Endodermal cell (in vitro differentiated cells): ENCODE results near the gene PCGF3. TPM values are rescaled to one million over a fixed set of nuclear protein-coding genes. Genes with fewer than 3 reads are reported as not detected.

Source experiments
- DNase-seq: peaks from one replicate; pipeline ENCODE4 v3.0.0-alpha.2; 2017
- H3K27ac ChIP-seq: 2 replicates; pipeline ENCODE4 v1.5.1; 2013; ENCODE audit warnings: mild to moderate bottlenecking, low read depth, low read length, moderate library complexity
- H3K27me3 ChIP-seq: 2 replicates; pipeline ENCODE4 v1.6.1; 2013; ENCODE audit warnings: mild to moderate bottlenecking, low read length, moderate library complexity; ENCODE audit not compliant: insufficient read depth, control insufficient read depth, poor library complexity, severe bottlenecking
- H3K36me3 ChIP-seq: 2 replicates; pipeline ENCODE4 v1.7.0; 2013; ENCODE audit warnings: mild to moderate bottlenecking, low read length, moderate library complexity; ENCODE audit not compliant: control insufficient read depth, insufficient read depth
- H3K4me1 ChIP-seq: one replicate; pipeline ENCODE4 v1.7.0; 2013; ENCODE audit warnings: low read length; ENCODE audit not compliant: control insufficient read depth, insufficient read depth
- H3K4me3 ChIP-seq: 2 replicates; pipeline ENCODE4 v1.5.1; 2013; ENCODE audit warnings: mild to moderate bottlenecking, low read length, moderate library complexity
- H3K9ac ChIP-seq: 2 replicates; pipeline ENCODE4 v1.6.1; 2013; ENCODE audit warnings: mild to moderate bottlenecking, low read length, moderate library complexity; ENCODE audit not compliant: poor library complexity, severe bottlenecking; ENCODE audit errors: extremely low read depth
- H3K9me3 ChIP-seq: 2 replicates; pipeline ENCODE4 v1.6.1; 2013; ENCODE audit warnings: mild to moderate bottlenecking, low read length, moderate library complexity; ENCODE audit not compliant: control insufficient read depth
- H3K27ac Mint-ChIP-seq: 2 replicates; pipeline ENCODE4 v1.8.0; 2020; ENCODE audit warnings: mixed read lengths
- H3K27me3 Mint-ChIP-seq: 2 replicates; pipeline ENCODE4 v1.8.0; 2021; ENCODE audit warnings: mild to moderate bottlenecking, mixed read lengths; ENCODE audit not compliant: insufficient read depth
- H3K36me3 Mint-ChIP-seq: 2 replicates; pipeline ENCODE4 v1.8.0; 2020; ENCODE audit warnings: low read depth, mixed read lengths
- H3K4me1 Mint-ChIP-seq: 2 replicates; pipeline ENCODE4 v1.8.0; 2020; ENCODE audit warnings: mixed read lengths
- H3K4me3 Mint-ChIP-seq: 2 replicates; pipeline ENCODE4 v1.8.0; 2020; ENCODE audit warnings: mild to moderate bottlenecking, moderate library complexity, mixed read lengths
- H3K9me3 Mint-ChIP-seq: 2 replicates; pipeline ENCODE4 v1.8.0; 2020; ENCODE audit warnings: mild to moderate bottlenecking, mixed read lengths
- WGBS, 2 experiments: methylation state at CpG; one replicate each; pipeline versions ENCODE4 v1.1.5 to v1.1.7; 2013; ENCODE audit warnings: missing lambda C conversion rate in 2 of 2, mixed read lengths in 1 of 2; ENCODE audit not compliant: insufficient coverage in 1 of 2, insufficient read length in 1 of 2; 5-methylcytosine and 5-hydroxymethylcytosine counted together
- total RNA-seq, 2 donors: library from RNA; stranded (reverse); fragmentation: NEBNext Ultra II Directional in 1 of 2; extraction: Animal tissue kit (Norgen Biotek cat#: 25700) in 1 of 2; gene quantifications; 2 replicates in 1 of 2; 3 replicates in 1 of 2; pipeline ENCODE4 v1.2.1, GENCODE V29; 2021
- TF ChIP-seq, protein P1 (sequence below): fragments of 200-600 bp; sonication (generic); conservative IDR thresholded peaks from 2 replicates; pipeline ENCODE4 v1.5.0; 2021; ENCODE audit warnings: antibody characterized with exemption, mild to moderate bottlenecking

PCGF3 gene
- total RNA-seq, 2 donors from 2014 or later = 53.1 to 64.0 TPM

DNA sequence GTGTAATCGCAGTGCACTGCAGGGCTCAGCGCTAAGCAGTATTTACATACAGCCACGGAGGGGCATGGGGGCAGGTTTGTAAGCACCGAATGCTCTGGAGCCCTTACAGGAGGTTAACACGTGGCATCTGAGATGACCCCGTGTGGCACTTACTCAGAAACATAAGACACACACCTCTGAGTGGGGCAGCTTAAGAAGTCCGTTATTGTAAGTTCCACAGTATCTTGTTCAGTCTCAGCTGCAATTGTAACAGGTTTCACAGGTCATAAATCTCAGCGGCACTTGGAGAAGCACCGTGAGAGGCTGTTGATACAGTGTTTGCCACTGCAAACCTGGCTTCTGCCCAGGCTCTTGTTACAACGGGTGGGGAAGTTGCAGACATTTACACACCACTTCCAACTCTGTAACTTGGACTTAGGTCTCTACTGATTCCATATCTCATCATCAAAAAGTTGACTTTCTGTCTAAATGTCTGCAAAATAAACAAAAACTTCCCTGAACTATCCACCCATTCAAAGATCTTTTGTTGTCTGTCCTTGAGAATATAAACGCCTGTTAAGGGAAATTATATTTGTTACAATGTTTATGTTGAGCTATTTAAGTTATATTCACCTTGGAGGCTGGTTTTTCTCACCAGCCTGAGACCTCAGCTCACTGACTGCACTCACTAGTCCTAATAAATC, 110.0 kb downstream of the PCGF3 start:
- Mint-ChIP-seq H3K27me3 (peaks cover 81% of the 10 kb centered on the region), H3K36me3 (no peaks in the 10 kb centered on the region), H3K27ac (no peak overlapping the region), H3K4me1 (no peaks in the 10 kb centered on the region), H3K4me3 (no peak overlapping the region), H3K9me3 (no peaks in the 10 kb centered on the region)
- Histone ChIP-seq H3K27ac (no peak overlapping the region), H3K9me3 (no peaks in the 10 kb centered on the region), H3K36me3 (no peaks in the 10 kb centered on the region), H3K27me3 (peaks cover 86% of the 10 kb centered on the region), H3K4me3 (no peak overlapping the region), H3K9ac (no peak overlapping the region), H3K4me1 (no peaks in the 10 kb centered on the region)
- TF ChIP-seq, protein P1, sequence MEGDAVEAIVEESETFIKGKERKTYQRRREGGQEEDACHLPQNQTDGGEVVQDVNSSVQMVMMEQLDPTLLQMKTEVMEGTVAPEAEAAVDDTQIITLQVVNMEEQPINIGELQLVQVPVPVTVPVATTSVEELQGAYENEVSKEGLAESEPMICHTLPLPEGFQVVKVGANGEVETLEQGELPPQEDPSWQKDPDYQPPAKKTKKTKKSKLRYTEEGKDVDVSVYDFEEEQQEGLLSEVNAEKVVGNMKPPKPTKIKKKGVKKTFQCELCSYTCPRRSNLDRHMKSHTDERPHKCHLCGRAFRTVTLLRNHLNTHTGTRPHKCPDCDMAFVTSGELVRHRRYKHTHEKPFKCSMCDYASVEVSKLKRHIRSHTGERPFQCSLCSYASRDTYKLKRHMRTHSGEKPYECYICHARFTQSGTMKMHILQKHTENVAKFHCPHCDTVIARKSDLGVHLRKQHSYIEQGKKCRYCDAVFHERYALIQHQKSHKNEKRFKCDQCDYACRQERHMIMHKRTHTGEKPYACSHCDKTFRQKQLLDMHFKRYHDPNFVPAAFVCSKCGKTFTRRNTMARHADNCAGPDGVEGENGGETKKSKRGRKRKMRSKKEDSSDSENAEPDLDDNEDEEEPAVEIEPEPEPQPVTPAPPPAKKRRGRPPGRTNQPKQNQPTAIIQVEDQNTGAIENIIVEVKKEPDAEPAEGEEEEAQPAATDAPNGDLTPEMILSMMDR = no peak
- DNase-seq = no peak
- WGBS, 2 experiments = 74 to 76% methylated on average over 7 to 11 of the region's 11 CpGs

- Mint-ChIP-seq H3K4me1 (no peaks in the 10 kb centered on the region), H3K9me3 (no peaks in the 10 kb centered on the region), H3K36me3 (no peaks in the 10 kb centered on the region), H3K27ac (no peak overlapping the region), H3K4me3 (no peak overlapping the region), H3K27me3 (peaks cover 83% of the 10 kb centered on the region)
- 87 to 90% methylated on average over 29 to 42 of the region's 42 CpGs for WGBS, 2 experiments
- peak; percentile 39 for DNase-seq
- H3K4me3 ChIP-seq = no peak overlapping the region
- H3K9ac ChIP-seq = no peak overlapping the region
- H3K36me3 ChIP-seq = no peaks in the 10 kb centered on the region
- TF ChIP-seq, protein P1 = no peak
- no peaks in the 10 kb centered on the region for H3K9me3 ChIP-seq
- H3K27ac ChIP-seq = no peak overlapping the region
- peaks cover 87% of the 10 kb centered on the region for H3K27me3 ChIP-seq
- no peaks in the 10 kb centered on the region for H3K4me1 ChIP-seq
Measured at GRCh38 chr4:818106-818921, 112.7 kb downstream of the PCGF3 start.

GRCh38 chr4:819401-820229, 114.0 kb downstream of the PCGF3 start:
- no peak overlapping the region for H3K9ac ChIP-seq
- H3K4me3 ChIP-seq = no peak overlapping the region
- peaks cover 87% of the 10 kb centered on the region for H3K27me3 ChIP-seq
- no peak overlapping the region for H3K27ac ChIP-seq
- DNase-seq = peak; percentile 21
- H3K9me3 Mint-ChIP-seq = no peaks in the 10 kb centered on the region
- no peaks in the 10 kb centered on the region for H3K36me3 Mint-ChIP-seq
- peaks cover 83% of the 10 kb centered on the region for H3K27me3 Mint-ChIP-seq
- WGBS, 2 experiments = 82 to 85% methylated on average over 12 to 20 of the region's 20 CpGs
- H3K36me3 ChIP-seq = no peaks in the 10 kb centered on the region
- TF ChIP-seq, protein P1 = no peak
- no peak overlapping the region for H3K4me3 Mint-ChIP-seq
- no peaks in the 10 kb centered on the region for H3K4me1 ChIP-seq
- no peaks in the 10 kb centered on the region for H3K4me1 Mint-ChIP-seq
- H3K9me3 ChIP-seq = no peaks in the 10 kb centered on the region
- H3K27ac Mint-ChIP-seq = no peak overlapping the region
